Nephron progenitor cell (in vitro differentiated cells): Measurements from ENCODE around the gene PTPA.

Experiments
- DNase-seq: peaks from one replicate; pipeline ENCODE4 v3.0.0; 2021
- H3K27ac Mint-ChIP-seq: 2 replicates; pipeline ENCODE4 v1.8.0; 2021; ENCODE audit warnings: mild to moderate bottlenecking, moderate library complexity, mixed read lengths
- H3K27me3 Mint-ChIP-seq: 2 replicates; pipeline ENCODE4 v1.8.0; 2021; ENCODE audit warnings: mild to moderate bottlenecking, low read depth, mixed read lengths; ENCODE audit not compliant: poor library complexity
- H3K36me3 Mint-ChIP-seq: 2 replicates; pipeline ENCODE4 v1.8.0; 2021; ENCODE audit warnings: low read depth, mixed read lengths
- H3K4me1 Mint-ChIP-seq: 2 replicates; pipeline ENCODE4 v1.8.0; 2021; ENCODE audit warnings: mixed read lengths
- H3K4me3 Mint-ChIP-seq: 2 replicates; pipeline ENCODE4 v1.8.0; 2021; ENCODE audit warnings: mild to moderate bottlenecking, moderate library complexity, mixed read lengths
- H3K9me3 Mint-ChIP-seq: 2 replicates; pipeline ENCODE4 v1.8.0; 2021; ENCODE audit warnings: mild to moderate bottlenecking, moderate library complexity, mixed read lengths
- CTCF ChIP-seq: fragments of 200-600 bp; sonication (generic); IDR thresholded peaks from 2 replicates; pipeline ENCODE4 v1.5.0; 2021; ENCODE audit warnings: antibody characterized with exemption

PTPA gene

GRCh38 chr9:129110740-129111527 lies at the start of gene PTPA, which contains the start of gene CRAT:
PTPA (plus strand) TSS chr9:129111415; CDS start chr9:129111601, 186 bp downstream.
CRAT (minus strand) TSS chr9:129110793; CDS start chr9:129110509, 284 bp downstream.
- peaks cover 22% of the 10 kb centered on the region for H3K27me3 Mint-ChIP-seq
- H3K9me3 Mint-ChIP-seq: no peaks in the 10 kb centered on the region
- no peaks in the 10 kb centered on the region for H3K36me3 Mint-ChIP-seq
- DNase-seq: peak; percentile 98
- no peak for TF ChIP-seq CTCF
- peak within 1 kb of the TSS; percentile 96 for H3K27ac Mint-ChIP-seq
- peak within 1 kb of the TSS; percentile 95 for H3K4me3 Mint-ChIP-seq
- peaks cover 56% of the 10 kb centered on the region for H3K4me1 Mint-ChIP-seq

DNA sequence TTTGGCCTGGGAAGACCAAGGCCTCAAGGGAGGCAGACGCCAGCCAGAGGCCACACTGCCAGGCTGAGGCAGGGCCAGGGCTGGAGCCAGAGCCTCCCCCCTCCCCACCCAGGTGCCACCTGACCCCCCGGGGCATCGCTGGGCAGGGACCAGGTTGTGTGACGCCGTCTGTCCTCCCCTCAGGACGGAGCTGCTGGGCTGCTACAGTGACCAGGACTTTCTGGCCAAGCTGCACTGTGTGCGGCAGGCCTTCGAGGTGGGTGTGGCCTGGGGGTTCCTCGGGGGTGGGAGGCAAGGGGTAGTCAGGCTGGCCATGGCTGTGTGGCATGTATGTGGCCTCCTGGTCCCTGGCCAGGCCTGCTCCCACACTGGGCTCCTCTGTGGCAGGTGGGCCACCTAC lies 48.2 kb upstream of the PTPA start:
- no peak for TF ChIP-seq CTCF
- H3K36me3 Mint-ChIP-seq: peaks cover 23% of the 10 kb centered on the region
- H3K27ac Mint-ChIP-seq: no peak overlapping the region
- no peak for DNase-seq
- no peak overlapping the region for H3K4me3 Mint-ChIP-seq
- no peaks in the 10 kb centered on the region for H3K9me3 Mint-ChIP-seq
- no peaks in the 10 kb centered on the region for H3K4me1 Mint-ChIP-seq
- H3K27me3 Mint-ChIP-seq: no peaks in the 10 kb centered on the region

DNA sequence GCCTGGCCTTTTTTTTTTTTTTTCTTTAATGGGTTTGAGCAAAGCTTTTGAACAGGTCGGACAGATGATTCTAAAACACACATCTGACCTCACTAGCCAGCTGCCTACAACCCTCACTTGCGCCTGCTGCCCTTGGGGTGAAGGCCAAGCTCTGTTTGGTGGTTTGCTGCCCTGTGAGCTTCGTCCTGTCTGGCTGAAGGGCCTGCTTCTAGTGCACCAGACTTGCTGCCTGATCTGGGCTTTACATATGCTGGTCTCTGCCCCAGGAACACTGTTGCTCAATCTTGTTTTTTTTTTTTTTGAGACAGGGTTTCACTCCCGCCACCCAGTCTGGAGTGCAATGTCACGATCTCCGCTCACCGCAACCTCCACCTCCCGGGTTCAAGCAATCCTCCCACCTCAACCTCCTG lies 46.7 kb upstream of the PTPA start:
- Mint-ChIP-seq H3K4me1 (no peaks in the 10 kb centered on the region), H3K9me3 (no peaks in the 10 kb centered on the region), H3K4me3 (no peak overlapping the region), H3K27ac (peak overlapping the region; percentile 51), H3K36me3 (peaks cover 31% of the 10 kb centered on the region), H3K27me3 (no peaks in the 10 kb centered on the region)
- no peak for DNase-seq
- no peak for TF ChIP-seq CTCF

- H3K27ac Mint-ChIP-seq: no peak overlapping the region
- no peak for DNase-seq
- no peak for TF ChIP-seq CTCF
- peaks cover 4% of the 10 kb centered on the region for H3K4me1 Mint-ChIP-seq
- no peaks in the 10 kb centered on the region for H3K9me3 Mint-ChIP-seq
- peaks cover 27% of the 10 kb centered on the region for H3K36me3 Mint-ChIP-seq
- peaks cover 3% of the 10 kb centered on the region for H3K27me3 Mint-ChIP-seq
- no peak overlapping the region for H3K4me3 Mint-ChIP-seq
These were observed 43.1 kb upstream of the PTPA start for GRCh38 chr9:129068110-129068509.

- Mint-ChIP-seq H3K27ac (no peak overlapping the region), H3K27me3 (peaks cover 5% of the 10 kb centered on the region), H3K36me3 (peaks cover 20% of the 10 kb centered on the region), H3K4me3 (no peak overlapping the region), H3K4me1 (peaks cover 4% of the 10 kb centered on the region), H3K9me3 (no peaks in the 10 kb centered on the region)
- no peak for TF ChIP-seq CTCF
- no peak for DNase-seq
These were observed 42.0 kb upstream of the PTPA start for GRCh38 chr9:129068990-129069861.
